Uterus (tissue), 4 donors: Measurements from ENCODE around the gene TSPAN9. TPM values are rescaled to one million over a fixed set of nuclear protein-coding genes. Genes with fewer than 3 reads are reported as not detected.

Source experiments
- DNase-seq, 2 donors: peaks; one replicate each; pipeline ENCODE4 v3.0.0-alpha.2; 2019 to 2020
- H3K27ac ChIP-seq, 2 donors: fragments of 200-600 bp; sonication (generic); 1 replicate in 1 of 2; 2 replicates in 1 of 2; pipeline ENCODE4 v1.5.1; 2016 to 2018
- H3K27me3 ChIP-seq, 2 donors: fragments of 200-600 bp; sonication (generic); one replicate each; pipeline ENCODE4 v1.5.1; 2018 to 2019; ENCODE audit warnings: control low read depth in 1 of 2
- H3K36me3 ChIP-seq, 2 donors: fragments of 200-600 bp; sonication (generic); one replicate each; pipeline ENCODE4 v1.5.1; 2019; ENCODE audit warnings: control low read depth in 1 of 2
- H3K4me1 ChIP-seq, 2 donors: fragments of 200-600 bp; sonication (generic); one replicate each; pipeline ENCODE4 v1.5.1; 2018 to 2019; ENCODE audit warnings: control low read depth in 1 of 2
- H3K4me3 ChIP-seq, 2 donors: fragments of 200-600 bp; sonication (generic); 1 replicate in 1 of 2; 2 replicates in 1 of 2; pipeline ENCODE4 v1.5.1; 2018 to 2019; ENCODE audit warnings: mild to moderate bottlenecking in 1 of 2
- H3K9me3 ChIP-seq, 2 donors: fragments of 200-600 bp; sonication (generic); one replicate each; pipeline ENCODE4 v1.5.1; 2019; ENCODE audit warnings: control low read depth in 1 of 2
- POLR2A ChIP-seq, 2 donors: fragments of 450-650 bp; IDR thresholded peaks; one replicate each; pipeline ENCODE4 v1.6.1; 2016; ENCODE audit warnings: antibody characterized with exemption in 2 of 2, mild to moderate bottlenecking in 1 of 2, moderate library complexity in 1 of 2
- intact Hi-C: fragments of 100-400 bp; cut with DNase I; formaldehyde crosslinking; loops from one replicate; pipeline ENCODE4 v1.15.1; 2023; ENCODE audit warnings: low total_unique reads
- total RNA-seq, 4 donors: library from RNA; depleted of rRNA in 3 of 4; stranded (reverse); fragments of >200 nt in 3 of 4; gene quantifications; one replicate each; pipeline versions ENCODE4 v1.1.0 to v1.2.4, GENCODE V29; 2014 to 2023
- TF ChIP-seq, protein P1 (sequence below), 4 experiments: fragments of 200-600 bp in 2 of 4; fragments of 450-650 bp in 2 of 4; sonication (generic) in 2 of 4; IDR thresholded peaks; one replicate each; pipeline ENCODE4 v1.5.1; 2016 to 2019; ENCODE audit warnings: antibody characterized with exemption in 4 of 4, mild to moderate bottlenecking in 2 of 4, moderate library complexity in 1 of 4
- donor health status: DM: yes; HTN: yes; CAD: no.

The TSPAN9 gene
- total RNA-seq, 4 donors from 2014 or later: 47.9 to 106 (median 65.1) TPM

DNA sequence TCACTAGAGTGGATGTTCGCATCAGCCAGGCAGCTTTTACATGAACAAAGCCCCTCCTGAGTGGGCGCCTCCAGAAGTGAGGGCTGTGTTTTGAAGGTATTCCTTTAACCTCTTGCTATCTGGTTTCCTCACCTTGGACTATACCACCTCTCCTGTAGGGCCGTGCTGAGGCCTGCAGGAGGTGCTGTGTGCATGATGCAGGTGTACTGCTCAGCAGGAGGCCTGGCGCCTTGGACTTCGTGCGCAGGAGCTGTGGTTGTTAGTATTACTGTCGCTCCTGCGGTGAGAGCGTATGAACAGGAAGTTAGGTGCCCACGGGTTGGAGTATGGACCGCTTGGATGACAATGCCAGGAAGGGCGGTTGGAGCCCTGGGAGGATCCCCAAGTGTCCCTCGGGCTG lies 130.7 kb downstream of the TSPAN9 start:
- intact Hi-C loops: no loop called here
- TF ChIP-seq, protein P1, sequence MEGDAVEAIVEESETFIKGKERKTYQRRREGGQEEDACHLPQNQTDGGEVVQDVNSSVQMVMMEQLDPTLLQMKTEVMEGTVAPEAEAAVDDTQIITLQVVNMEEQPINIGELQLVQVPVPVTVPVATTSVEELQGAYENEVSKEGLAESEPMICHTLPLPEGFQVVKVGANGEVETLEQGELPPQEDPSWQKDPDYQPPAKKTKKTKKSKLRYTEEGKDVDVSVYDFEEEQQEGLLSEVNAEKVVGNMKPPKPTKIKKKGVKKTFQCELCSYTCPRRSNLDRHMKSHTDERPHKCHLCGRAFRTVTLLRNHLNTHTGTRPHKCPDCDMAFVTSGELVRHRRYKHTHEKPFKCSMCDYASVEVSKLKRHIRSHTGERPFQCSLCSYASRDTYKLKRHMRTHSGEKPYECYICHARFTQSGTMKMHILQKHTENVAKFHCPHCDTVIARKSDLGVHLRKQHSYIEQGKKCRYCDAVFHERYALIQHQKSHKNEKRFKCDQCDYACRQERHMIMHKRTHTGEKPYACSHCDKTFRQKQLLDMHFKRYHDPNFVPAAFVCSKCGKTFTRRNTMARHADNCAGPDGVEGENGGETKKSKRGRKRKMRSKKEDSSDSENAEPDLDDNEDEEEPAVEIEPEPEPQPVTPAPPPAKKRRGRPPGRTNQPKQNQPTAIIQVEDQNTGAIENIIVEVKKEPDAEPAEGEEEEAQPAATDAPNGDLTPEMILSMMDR (IDR thresholded peaks at IDR 0.05): no peak
- no peak for TF ChIP-seq POLR2A (IDR thresholded peaks at IDR 0.05)
- H3K27me3 ChIP-seq: no peaks in the 10 kb centered on the region
- H3K27ac ChIP-seq: no peak overlapping the region
- H3K4me1 ChIP-seq: no peaks in the 10 kb centered on the region
- no peak for DNase-seq
- H3K4me3 ChIP-seq: no peak overlapping the region
- no peaks in the 10 kb centered on the region for H3K9me3 ChIP-seq
- no peaks in the 10 kb centered on the region for H3K36me3 ChIP-seq

GRCh38 chr12:3213188-3213587 lies 136.0 kb downstream of the TSPAN9 start:
- Histone ChIP-seq H3K4me1 (peaks cover 0 to 3% of the 10 kb centered on the region in 2 donors), H3K36me3 (no peaks in the 10 kb centered on the region), H3K4me3 (no peak overlapping the region), H3K9me3 (no peaks in the 10 kb centered on the region), H3K27ac (no peak overlapping the region), H3K27me3 (no peaks in the 10 kb centered on the region)
- DNase-seq: no peak
- TF ChIP-seq POLR2A (IDR thresholded peaks at IDR 0.05): no peak
- intact Hi-C loops: no loop called here

GRCh38 chr12:3213768-3214167 lies 136.6 kb downstream of the TSPAN9 start:
- no peak for TF ChIP-seq POLR2A (IDR thresholded peaks at IDR 0.05)
- TF ChIP-seq, protein P1 (IDR thresholded peaks at IDR 0.05): no peak
- no peak overlapping the region for H3K4me3 ChIP-seq
- H3K36me3 ChIP-seq: no peaks in the 10 kb centered on the region
- H3K27me3 ChIP-seq: no peaks in the 10 kb centered on the region
- H3K9me3 ChIP-seq: no peaks in the 10 kb centered on the region
- intact Hi-C loops: no loop called here
- peaks cover 4 to 7% of the 10 kb centered on the region in 2 donors for H3K4me1 ChIP-seq
- no peak overlapping the region for H3K27ac ChIP-seq
- no peak for DNase-seq

- intact Hi-C loops: no loop called here
- Histone ChIP-seq H3K36me3 (no peaks in the 10 kb centered on the region), H3K4me1 (peaks cover 10 to 14% of the 10 kb centered on the region in 2 donors), H3K9me3 (no peaks in the 10 kb centered on the region), H3K27ac (no peak overlapping the region), H3K4me3 (no peak overlapping the region), H3K27me3 (no peaks in the 10 kb centered on the region)
- no peak for DNase-seq
- TF ChIP-seq, protein P1 (IDR thresholded peaks at IDR 0.05): no peak
- TF ChIP-seq POLR2A (IDR thresholded peaks at IDR 0.05): no peak
These were observed 137.6 kb downstream of the TSPAN9 start for GRCh38 chr12:3214526-3215365.

- H3K36me3 ChIP-seq: no peaks in the 10 kb centered on the region
- no peak overlapping the region for H3K4me3 ChIP-seq
- H3K4me1 ChIP-seq: peaks cover 10 to 14% of the 10 kb centered on the region in 2 donors
- H3K27ac ChIP-seq: no peak overlapping the region
- H3K9me3 ChIP-seq: no peaks in the 10 kb centered on the region
- TF ChIP-seq, protein P1 (IDR thresholded peaks at IDR 0.05): no peak
- TF ChIP-seq POLR2A (IDR thresholded peaks at IDR 0.05): no peak
- DNase-seq: no peak
- intact Hi-C loops: no loop called here
- H3K27me3 ChIP-seq: no peaks in the 10 kb centered on the region
These were observed 138.3 kb downstream of the TSPAN9 start for GRCh38 chr12:3215410-3215975.
